ENCODE measurements around the gene TRIL. TPM values are rescaled to one million over a fixed set of nuclear protein-coding genes. Genes with fewer than 3 reads are reported as not detected.

TRIL gene
- total RNA-seq (2014; rRNA removed), result 0.32 and 0.46 TPM in 2 replicates
- polyA plus RNA-seq (2012), result 0.02 TPM

DNA sequence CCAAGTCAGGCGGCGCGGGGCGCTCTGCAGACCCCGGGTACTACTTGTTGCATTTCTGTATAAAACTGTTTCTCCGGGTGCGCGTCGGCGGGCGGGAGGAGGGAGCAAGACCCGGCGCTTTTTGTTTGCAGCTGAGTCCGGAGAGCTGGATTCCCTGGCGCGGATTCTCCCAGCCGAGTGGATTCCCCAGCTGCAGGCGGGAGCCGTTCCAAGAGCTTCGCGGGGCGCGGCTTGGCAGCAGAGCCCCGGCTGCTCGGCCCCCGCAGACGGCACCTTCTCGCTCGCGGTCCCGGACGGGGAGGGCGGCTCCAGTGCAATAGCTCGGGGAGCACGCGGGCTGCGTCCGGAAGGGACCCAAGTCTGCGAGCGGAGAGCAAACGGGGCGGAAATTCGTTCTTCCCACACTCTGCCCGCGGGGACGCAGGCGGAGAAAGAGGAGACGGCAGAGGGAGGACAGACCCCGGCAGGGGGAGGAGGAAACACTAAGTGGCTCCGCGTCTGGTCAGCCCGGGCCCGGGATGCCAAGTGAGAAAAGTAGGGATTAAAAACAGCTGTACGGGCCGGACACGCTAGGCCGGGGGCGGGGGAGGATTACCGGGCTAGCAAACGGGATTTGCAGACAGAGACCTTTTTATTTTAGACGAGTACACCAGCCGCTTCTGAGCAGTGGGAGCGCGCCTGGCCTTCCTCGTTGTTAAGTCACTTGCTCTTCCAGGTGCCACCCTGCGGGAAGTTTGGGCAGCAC, at the start of gene TRIL:
Gene TRIL (minus strand): TSS at position 96 of the 745 bp plus-strand sequence. CDS start 284 bp downstream, outside the sequence.
- DNase-seq (ENCODE audit: low read depth), result peak; percentile 34

- no peak for DNase-seq (ENCODE audit: low read depth)
Observed at GRCh38 chr7:29007127-29007526, 49.0 kb upstream of the TRIL start.

DNA sequence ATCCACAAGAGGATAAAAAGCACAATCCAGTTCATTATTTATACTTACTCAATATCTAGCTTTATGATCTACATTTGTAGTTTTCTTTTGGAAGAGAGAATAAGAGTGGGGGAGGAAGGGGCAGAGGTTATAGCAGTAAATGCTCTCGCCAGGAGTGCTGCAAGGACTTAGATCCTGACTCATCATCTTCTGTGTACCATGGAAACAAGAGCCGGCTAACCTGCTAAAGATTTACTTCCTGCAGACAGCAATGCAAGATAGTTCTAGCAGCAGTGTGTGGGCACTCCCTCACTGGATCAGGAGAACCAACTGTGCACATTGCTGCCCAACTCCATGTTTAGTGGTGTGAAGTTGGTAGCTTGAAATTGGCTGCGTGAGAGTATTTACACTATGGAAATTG, 47.7 kb upstream of the TRIL start:
- DNase-seq (ENCODE audit: low read depth), result peak; percentile 44

DNA sequence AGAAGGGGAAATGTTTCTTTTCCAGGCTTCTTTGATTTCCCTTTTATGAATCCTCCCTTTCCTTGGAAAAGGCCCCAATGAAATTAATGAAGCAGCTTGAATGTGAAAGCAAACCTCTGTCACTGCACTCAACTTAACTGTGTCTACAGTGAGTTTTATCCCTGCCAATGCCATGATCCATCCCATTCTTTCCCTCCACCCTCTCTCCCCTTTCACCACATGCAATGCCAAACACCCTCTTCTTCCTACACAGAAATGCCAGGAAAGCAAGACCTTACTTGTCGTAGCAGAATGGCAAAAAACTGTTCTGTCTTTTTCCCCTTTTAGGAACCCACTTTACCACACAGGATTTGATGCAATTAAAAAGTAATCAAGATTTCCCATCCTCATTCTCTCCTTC, 47.3 kb upstream of the TRIL start:
- DNase-seq (ENCODE audit: low read depth), result no peak

GRCh38 chr7:29003703-29004102, 45.6 kb upstream of the TRIL start:
- no peak for DNase-seq (ENCODE audit: low read depth)

GRCh38 chr7:29000717-29001076, 42.6 kb upstream of the TRIL start:
- DNase-seq (ENCODE audit: low read depth), result no peak

DNA sequence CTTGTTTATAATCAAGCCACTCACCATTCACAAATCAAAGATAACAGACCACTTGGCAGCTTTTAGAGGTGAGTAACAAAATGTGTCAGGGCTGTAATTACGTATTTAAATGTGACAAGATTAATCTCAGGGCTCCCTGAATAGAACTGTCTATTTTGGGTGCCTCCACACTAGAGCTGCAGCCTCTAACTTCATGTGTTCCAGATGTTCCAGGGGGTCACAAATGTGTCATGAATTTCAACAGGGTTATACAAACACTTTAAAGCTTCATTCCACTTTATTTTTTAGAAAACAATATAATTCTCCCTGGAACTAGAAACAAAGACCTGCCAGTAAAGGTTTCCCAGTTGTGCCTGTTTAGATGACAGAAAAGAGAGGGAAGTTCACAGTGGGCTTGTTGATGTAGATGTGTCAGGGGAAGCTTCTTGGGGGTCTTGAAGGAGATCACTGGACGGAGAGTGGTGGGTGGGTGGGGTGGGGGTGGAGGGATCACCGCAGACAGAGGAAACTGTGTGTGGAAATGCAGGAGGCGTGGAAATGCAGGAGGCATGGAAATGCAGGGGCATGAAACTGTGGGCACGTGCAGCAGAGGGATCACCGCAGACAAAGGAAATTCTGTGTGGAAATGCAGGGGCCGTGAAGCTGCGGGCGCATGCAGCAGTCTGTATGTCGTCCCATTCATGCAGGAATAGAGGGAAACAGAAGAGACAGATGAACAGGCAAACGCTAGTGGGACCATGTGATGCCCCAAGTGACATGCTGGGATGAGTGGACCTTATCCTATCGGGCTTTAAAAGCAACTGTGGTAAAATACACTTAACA, 42.0 kb upstream of the TRIL start:
- no peak for DNase-seq (ENCODE audit: low read depth)

GRCh38 chr7:28999427-28999826, 41.3 kb upstream of the TRIL start:
- no peak for DNase-seq (ENCODE audit: low read depth)

DNA sequence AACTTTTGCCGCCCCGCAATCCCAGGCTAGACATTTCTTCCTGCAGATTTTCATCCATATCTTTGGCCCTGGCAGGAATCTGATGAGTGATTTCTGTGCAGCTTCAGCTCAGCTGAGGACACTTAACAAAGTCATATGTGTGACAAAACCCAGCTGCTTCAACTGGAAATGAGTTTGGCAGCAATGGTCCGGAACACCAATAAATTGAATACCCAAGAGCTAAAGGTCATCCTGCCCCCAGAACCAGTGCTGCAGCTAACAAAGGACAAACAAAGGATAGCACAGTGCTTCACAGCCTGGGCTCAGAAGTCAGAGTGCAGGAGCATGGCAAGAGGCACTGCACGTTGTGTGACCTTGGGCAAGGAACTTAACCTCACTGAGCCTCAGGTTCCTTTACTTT, 40.0 kb upstream of the TRIL start:
- no peak for DNase-seq (ENCODE audit: low read depth)

DNA sequence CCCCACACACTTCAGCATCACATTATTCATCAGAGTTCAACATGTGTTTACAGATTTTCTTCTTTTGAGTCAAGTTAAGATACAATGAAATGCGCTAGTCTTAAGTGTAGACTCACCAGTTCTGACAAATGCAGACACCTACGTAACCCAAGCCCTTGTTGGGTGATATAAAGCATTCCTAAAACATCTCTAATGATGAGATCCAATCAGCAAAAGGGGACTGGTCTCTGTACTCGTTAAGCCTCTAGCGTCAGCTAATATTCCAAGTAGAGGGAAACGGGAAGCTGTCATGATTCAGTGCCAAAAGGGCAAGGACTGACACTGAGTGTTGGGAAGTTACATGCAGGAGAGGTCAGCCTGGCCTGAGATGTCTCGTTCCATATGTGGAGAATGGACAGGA, 38.7 kb upstream of the TRIL start:
- no peak for DNase-seq (ENCODE audit: low read depth)

GRCh38 chr7:28993371-28993770, 35.2 kb upstream of the TRIL start:
- no peak for DNase-seq (ENCODE audit: low read depth)

DNA sequence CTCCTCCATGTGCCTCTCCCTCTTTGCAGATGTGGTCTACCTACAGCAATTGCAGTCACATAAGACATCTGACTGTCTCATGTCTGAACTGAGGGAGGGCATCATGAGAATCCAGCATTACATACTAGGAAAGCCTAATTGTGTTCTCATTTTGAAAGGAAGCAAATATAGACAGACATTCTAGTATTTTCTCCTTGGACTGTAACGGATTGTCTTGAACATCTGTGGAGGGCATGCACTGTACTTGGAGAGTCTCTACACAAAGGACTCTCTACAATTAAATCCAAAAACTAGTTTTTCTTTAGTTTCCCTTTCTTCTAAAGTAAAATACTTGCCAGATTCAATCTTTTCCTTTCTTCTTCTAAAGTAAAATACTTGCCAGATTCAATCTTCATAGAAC, 34.7 kb upstream of the TRIL start:
- DNase-seq (ENCODE audit: low read depth), result no peak

DNA sequence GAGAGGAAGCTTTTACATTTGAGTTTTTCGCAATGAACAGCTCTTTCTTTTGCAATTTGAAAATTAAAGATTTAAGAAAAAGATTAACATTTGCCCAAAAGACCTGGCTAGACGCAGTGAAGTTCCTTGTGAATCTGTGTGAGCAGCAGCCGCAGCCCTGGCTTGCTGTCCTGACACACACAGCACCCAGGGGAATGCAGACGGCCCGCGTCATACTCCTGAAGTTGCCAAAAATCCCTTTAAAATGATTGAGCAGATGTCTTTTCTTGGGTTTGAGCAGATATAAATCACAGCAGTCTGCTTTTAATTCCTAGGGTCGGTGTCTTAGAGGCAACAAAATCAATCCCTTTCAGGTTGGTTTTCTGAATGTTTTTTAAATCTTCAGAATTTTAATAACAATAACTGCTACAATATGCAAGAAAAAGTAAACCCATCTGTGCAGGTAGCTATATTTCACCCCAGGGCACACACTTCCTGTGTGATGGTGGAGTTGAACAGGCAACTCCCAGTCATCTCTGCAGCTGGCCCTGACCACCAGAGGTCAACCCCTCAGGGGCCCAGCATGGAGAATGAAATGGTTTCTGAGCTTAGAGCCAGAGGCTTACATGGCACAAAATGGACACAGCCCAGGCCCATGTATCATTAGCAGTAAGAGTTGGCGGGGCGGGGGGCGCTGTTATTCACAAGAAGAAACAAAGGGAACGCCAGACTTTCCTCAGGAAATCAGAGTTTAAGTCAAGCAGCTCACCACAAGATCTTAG, 32.2 kb upstream of the TRIL start:
- peak; percentile 49 for DNase-seq (ENCODE audit: low read depth)

DNA sequence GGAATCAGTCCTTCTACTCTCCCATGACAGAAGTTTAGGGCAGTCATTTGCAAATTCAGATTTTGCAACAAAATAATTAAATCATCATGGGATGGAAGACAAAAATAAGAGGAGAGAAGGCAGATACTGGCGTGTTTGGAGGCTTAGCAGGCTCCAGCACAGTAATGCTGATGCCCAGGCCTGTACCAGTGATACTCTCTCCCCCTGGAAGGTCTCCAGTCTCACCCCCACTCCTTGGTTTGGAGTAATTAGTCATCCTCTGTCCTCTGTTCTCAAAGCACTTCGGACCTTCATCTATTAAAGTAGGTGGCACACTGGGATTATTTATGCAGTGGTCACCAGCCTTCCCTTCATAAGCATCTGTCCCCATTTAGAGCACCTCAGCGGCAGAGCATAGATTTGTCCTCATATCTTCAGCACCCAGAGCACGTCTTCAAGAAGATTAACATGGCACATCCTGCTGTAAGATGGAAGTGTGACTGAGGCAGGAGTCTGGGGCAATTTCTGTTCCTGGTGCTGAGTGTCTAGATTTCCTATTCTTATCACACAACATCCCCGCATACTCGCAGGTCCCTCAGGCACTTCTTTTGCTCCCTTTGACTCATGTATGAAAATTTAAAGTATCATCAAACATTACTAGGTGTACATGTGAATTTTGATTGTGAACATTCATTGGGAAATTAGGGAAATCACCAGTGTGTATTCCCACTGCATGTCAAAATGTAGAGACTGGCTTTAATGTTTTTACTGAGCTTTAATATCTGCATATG, 31.3 kb upstream of the TRIL start:
- DNase-seq (ENCODE audit: low read depth), result peak; percentile 46

GRCh38 chr7:28988810-28989209, 30.7 kb upstream of the TRIL start:
- peak; percentile 99 for DNase-seq (ENCODE audit: low read depth)

DNA sequence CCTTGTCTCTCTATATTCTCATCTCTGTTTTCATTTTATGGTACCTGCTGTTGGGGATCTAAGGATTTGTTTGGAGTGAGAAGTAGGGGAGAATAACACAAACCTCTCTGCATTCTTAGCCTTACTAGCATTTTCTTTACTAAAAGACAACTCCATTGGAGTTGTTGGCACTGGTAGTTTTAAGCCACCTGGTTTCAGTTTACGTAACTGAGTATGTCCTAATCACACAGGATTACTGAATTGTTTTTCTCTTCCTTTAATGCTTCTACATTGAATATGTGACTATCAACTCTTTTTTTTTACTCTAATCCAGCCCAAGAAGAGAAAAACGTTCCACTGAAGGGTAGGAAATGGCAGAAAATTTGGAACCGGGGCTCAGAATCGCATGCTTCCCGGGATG, 30.0 kb upstream of the TRIL start:
- DNase-seq (ENCODE audit: low read depth), result peak; percentile 27

DNA sequence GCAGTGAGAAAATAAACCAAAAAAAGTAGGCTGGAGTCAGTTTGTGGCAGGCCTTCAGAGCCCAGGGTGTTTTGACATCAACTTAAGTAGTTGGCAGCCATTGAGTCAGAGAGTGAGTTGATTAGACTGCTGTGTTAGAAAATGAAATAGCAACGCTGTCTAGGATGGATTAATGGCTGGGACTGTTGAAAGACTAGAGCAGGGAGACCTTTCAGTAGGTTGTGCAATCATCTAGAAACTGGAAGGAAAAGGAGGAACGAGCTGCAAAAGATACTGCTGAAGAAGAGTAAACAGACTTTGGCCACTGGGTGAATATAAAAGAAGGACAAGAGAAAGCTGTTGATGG, 28.6 kb upstream of the TRIL start:
- peak; percentile 49 for DNase-seq (ENCODE audit: low read depth)

- no peak for DNase-seq (ENCODE audit: low read depth)
Observed at GRCh38 chr7:28986028-28986764, 28.1 kb upstream of the TRIL start.

- DNase-seq (ENCODE audit: low read depth), result peak; percentile 95
Observed at GRCh38 chr7:28984631-28985030, 26.5 kb upstream of the TRIL start.

DNA sequence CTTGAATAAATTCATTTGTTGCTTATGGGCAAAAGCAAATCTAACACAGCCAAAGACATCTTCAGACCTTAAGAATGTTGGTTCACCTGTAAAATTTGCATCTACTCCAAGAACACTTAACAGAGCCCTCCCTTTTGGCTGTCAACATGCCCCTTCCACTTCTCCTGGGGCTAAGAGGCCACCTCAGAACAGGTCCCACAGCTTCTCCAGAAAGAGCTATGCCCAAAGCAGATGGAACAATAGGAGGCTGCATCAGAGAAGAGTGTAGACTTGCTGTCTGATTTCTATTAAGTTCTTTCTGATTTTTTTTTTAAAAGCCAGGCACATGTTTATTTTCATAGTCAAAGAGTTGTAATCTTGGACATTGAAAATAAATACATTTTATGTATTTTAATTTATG, 26.1 kb upstream of the TRIL start:
- no peak for DNase-seq (ENCODE audit: low read depth)
